Sigmoid colon (tissue), 3 donors: Measurements from ENCODE around the gene CD247.

ENCODE experiments used
- POLR2A ChIP-seq, 2 donors: fragments of 450-650 bp; IDR thresholded peaks; one replicate each; pipeline ENCODE4 v1.6.1; 2016; ENCODE audit warnings: antibody characterized with exemption in 2 of 2, mild to moderate bottlenecking in 2 of 2, moderate library complexity in 2 of 2
- TF ChIP-seq, protein P1 (sequence below), 4 experiments: fragments of 450-650 bp in 3 of 4; fragments of 200-600 bp in 1 of 4; IDR thresholded peaks; one replicate each; pipeline ENCODE4 v1.5.1; 2016 to 2019; ENCODE audit warnings: antibody characterized with exemption in 4 of 4, mild to moderate bottlenecking in 3 of 4, moderate library complexity in 2 of 4

DNA sequence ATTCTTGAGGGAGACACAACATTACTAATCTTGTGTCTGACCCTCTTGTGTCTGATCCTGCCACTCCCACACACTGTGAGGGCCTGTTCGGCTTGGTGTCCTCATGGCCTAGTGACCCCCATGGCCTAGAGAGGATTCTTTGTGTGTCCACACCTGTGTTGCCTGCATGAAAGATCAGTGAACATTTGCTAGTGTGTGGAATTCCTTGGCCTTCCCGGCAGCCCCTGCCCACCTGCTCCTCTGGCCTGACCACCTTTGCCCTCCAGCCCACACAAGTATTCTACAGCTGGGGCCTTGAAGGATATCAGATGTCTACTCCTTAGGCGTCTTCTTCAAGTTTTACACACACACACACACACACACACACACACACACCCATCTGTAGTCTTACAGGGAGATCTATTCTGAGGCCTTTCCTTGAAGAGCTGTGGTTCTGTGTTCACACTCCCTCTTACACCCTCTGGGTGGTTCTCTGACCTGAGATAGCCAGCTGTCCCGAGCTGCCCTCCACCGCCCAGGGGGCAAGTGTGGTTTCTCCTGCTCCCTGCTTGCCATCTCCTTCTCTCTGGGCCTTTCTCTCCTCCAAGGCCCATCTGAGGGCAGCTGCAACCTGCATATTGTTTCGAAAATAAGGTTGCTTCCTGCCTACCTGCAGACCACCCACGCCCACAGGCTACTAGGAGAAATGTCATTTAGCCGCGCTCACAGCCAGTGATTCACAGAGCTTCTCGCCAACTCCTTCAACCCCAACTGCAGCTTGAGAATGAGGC, 45.4 kb downstream of the CD247 start:
- TF ChIP-seq POLR2A (IDR thresholded peaks at IDR 0.05), result no peak
- TF ChIP-seq, protein P1, sequence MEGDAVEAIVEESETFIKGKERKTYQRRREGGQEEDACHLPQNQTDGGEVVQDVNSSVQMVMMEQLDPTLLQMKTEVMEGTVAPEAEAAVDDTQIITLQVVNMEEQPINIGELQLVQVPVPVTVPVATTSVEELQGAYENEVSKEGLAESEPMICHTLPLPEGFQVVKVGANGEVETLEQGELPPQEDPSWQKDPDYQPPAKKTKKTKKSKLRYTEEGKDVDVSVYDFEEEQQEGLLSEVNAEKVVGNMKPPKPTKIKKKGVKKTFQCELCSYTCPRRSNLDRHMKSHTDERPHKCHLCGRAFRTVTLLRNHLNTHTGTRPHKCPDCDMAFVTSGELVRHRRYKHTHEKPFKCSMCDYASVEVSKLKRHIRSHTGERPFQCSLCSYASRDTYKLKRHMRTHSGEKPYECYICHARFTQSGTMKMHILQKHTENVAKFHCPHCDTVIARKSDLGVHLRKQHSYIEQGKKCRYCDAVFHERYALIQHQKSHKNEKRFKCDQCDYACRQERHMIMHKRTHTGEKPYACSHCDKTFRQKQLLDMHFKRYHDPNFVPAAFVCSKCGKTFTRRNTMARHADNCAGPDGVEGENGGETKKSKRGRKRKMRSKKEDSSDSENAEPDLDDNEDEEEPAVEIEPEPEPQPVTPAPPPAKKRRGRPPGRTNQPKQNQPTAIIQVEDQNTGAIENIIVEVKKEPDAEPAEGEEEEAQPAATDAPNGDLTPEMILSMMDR (IDR thresholded peaks at IDR 0.05), result no peak
